COLO668 (cell line): Measurements from ENCODE around the gene SEMA4D.
"Not testable (repeated sequence)": the region's sequence is repeated elsewhere in the genome, so short reads cannot be mapped to it uniquely, and the experiment has no call there.

Source experiments
- DNase-seq: peaks from one replicate; lab custom pipeline; 2025; ENCODE audit not compliant: unreplicated experiment; lab: John Stamatoyannopoulos, UW

SEMA4D gene

DNA sequence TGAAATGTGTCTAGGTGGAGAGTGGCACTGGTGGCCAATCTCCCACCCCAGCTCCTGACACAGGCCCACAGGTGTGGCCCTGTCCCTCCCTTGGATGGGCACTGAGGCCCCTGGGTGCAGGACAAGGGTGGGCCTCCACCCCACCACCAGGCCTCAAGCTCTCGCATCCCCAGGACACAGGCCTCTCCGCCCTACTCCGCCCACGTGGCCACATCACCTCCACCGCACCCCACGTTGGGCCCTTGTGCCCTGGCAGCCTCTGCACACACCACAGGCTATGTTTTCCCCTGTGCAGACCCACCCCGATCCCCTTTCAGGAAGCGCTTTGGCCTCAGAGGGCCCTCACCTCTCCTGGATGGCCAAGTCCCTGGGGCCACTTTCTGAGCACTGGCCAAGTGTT is 124.9 kb downstream of the SEMA4D start:
- no peak for DNase-seq

DNA sequence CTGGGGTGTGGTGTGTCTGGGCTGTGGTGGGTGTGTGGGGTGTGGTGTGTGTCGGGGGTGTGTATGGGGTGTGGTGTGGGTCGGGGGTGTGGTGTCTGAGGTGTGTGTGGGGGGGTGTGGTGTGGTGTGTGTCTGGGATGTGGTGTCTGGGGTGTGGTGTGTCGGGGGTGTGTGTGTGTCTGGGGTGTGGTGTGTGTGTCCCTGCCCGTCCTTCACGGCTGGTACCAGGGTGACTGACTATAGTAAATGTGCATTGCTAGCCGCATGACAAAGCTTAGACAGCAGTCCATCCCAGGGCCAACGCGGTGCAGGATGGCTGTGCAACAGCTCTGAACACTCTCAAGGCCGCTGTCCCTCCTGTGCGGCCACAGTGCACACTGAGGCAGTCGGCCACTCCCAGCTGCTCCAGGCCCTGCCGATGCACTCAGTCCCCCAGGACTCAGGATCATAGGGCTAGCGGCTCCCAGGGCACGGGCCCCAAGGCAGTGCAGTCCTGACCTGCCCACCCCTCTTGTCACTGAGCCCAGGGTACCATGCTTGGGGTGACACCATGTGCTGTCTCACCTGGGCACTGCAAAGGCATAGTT is 125.6 kb downstream of the SEMA4D start:
- peak; percentile 28 for DNase-seq

DNA sequence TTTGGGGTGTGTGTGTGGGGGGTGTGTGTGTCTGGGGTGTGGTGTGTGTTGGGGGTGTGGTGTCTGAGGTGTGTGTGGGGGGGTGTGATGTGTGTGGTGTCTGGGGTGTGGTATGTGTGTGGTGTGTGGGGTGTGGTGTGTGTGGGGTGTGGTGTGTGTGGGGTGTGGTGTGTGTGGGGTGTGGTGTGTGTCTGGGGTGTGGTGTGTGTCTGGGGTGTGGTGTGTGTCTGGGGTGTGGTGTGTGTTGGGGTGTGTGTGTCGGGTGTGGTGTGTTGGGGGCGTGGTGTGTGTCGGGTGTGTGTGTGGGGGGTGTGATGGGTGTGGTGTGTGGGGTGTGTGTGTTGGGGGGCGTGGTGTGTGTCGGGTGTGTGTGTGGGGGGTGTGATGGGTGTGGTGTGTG is 126.1 kb downstream of the SEMA4D start:
- DNase-seq: not testable (repeated sequence)

DNA sequence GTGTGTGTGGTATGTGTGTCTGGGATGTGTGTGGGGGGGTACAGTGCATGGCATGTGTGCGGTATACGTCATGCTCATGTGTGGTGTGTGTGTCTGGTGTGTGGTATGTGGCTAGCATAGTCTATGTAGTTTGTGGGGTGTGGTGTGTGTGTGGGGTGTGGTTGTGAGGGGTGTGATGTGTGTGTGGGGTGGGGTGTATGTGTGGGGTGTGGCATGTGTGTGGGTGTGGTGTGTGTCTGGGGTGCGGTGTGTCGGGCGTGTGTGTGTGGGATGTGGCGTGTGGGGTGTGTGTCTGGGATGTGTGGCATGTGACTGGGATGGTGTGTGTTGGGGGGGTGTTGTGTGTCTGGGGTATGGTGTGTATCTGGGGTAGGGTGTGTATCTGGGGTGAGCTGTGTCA is 127.3 kb downstream of the SEMA4D start:
- DNase-seq: no peak

DNA sequence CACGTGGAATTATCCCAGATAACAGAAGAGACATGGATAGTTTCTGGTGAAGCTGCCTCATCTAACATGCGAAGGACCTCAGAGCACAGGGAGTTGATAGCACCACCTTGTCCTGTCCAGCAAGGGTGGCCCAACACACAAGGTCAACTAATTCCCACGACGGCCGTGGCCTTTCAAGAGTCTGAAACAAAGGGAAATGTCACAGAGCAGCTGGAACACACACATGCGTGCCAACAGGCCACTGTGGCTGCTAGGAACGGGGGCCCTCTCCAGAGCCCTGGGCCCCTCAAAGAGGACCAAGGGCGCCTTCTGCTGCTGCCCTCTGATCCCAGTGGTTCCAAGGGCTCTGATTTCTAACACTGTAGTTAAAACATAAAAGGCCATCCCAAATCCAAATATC is 128.9 kb downstream of the SEMA4D start:
- no peak for DNase-seq

DNA sequence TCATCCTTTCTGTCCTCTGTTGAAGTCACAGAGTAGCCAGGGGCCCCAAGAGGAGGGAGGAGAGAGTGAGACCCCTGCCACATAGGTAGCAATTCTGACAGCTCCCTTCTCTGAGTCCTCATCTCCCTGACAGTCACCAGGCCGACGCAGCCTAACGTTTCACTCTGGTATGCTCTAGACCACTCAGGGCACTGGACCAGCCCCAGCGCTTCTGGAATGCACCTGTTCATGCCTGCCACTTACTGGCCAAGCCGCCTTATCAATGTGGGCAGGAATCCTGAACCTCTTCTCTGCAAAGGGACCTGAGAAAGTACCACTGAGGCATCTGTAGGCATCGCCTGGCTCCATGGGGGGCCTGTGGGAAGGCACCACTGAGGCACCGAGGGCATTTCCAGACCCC is 129.4 kb downstream of the SEMA4D start:
- no peak for DNase-seq

DNA sequence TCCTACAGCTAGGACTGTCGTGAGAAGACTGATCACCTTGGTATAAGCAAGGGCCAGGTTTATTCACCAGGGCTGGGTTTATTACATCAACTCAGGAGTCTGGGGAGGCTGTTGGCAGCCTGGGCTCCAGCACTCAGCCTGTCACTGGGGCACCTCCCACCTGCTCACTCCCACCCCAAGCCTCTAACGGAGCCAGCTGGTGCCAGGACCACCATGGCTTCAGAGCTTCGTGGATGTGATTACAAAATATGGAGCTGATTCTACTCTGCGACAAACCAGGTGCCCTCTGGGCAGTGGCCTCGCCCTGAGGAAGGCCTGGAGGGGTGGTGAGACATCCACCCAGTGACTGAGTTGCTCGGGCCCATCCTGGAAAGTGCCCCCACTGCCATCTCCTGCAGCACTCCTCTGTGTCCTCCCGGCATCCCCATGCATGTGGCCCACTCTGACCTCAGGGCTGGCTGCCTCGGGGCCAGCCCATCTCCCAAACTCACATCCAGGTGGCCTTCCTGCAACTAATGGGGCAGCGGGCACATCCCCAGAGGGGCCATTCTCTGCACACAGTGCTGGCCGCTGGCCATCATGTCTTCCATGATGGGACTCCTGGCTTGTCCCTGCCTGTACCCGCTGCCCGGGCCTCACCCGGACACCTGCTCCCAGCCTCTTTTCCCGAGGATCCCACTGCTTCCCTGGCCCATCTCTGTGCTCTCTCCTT is 130.0 kb downstream of the SEMA4D start:
- no peak for DNase-seq

DNA sequence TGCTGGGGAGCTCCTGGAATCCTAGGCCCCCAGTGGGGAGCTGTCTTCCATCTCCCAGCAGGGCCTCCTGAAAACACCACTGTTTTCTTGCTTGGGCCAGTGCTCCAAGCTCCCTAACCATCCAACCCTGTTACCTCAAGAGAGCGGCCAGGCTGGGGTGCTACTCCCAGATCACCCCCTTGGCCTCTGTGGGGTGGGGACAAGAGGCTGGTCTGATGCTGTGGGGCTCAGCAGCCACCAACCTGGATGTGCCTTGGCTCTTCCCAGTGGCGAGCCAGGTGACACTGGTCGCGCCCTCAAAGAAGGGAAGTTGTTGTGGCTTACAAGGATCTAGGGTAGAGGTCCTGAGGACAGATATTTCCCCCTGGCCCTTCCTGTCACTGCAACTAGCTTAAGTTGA is 130.6 kb downstream of the SEMA4D start:
- DNase-seq: no peak

DNA sequence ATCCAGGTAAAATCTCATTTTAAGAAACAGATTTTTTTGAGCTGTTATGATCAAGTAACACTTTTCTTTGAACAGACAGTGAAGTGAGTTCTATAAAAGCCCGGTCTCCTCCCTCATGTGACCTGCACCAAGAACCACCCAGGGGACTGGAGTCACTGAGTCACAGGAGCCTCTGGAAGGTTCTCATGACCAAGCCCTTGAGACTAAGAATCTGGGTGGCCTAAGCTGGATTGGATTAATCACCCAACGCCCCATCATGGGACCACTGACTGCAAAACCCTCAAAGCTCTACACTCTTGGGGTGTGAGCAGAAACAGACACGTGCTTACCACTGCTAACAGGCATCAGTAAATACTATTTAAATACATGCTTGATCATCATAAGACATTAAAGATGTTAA is 131.2 kb downstream of the SEMA4D start:
- DNase-seq: no peak

DNA sequence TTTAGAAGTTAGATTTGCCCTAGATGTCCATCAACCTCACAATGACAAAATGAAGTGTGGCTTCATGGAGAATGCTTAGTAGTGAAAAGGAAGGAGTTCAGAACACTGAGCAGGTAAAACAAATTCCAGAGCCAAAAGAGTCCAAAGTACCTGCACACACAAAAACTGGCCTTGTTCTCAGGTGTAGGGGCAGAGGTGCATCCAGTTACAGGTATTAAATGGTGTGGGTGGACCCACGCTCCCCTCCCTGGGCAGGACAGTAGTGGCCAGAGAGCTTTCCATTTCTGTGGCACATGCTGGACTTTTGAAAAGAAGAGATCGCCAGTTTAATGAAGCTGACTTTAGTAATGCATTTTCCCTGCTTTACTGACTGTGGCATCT is 132.4 kb downstream of the SEMA4D start:
- no peak for DNase-seq

DNA sequence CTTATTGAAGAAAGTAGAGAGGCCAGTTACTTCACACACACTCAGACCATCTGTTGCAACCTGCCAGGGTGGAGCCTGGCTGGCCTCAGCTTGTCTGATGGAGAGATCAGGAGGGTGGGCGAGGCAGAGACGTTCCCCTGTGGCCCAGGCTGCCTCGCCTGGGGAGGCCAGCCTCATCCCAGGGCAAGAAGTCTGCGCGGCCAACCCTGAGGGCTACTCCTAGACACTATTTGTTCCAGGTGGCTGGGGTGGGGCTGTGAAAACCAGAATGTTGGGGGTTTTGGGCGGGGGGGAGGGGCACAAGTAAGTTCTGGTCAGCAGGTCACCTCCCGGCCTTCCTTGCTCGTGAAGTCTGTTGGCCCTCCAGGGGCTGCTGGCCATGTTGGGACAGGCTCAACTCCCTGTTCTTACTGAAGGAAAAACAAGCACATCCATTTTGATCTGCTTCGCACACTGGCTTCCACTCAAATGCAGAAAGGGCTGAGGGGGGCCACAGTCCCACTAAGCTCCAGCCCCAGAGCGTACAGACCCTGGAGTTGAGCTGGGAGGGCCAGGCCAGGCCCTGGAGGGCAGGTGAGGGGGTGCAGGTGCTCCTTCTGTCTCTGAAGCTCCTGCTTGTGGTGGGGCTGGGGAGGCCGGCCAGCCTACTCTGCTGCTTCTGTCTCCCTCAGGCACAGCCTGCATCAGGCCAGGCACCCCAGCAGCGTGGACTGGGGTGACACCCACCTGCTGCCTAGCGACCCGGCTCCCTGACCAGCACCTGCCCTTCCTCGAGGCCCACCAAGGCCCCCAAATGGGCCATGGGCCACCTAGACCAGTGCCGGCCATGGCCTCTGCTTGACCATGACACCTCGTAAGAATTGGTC is 133.0 kb downstream of the SEMA4D start:
- no peak for DNase-seq

DNA sequence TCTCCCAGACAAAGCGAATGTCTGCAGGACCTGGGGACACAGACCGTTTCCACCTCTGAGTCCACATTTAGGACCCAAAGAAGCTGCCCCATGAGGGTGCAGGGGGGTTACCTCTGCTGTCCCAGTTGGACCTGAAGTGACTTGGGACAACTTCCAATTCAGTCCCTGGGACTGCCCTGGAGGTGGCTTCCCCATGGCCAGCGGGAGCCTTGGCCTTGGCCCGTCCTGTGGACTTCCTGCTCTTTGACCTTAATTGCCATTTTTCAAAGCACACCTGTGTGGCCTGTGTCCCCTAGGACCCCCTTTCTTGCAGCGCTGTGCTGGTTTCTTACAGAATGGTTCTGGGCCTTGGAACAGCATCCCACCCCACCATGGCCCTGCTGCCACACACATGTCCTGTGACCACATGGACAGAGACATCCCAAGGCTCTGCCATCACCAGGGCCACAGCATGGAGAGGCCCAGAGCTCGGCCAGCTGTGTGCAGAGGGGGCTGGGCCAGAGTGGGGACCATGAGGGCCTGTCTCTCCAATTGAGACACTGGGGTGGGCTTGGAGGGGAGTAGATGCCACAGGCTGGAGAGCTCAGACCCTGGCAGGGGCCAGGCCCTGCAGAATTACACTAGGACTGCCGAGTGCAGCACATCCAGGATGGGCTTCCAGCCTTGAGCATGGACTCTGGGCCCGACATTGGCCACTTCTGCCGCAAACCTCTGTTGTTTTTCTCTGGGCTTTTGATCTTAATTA is 133.8 kb downstream of the SEMA4D start:
- DNase-seq: no peak

DNA sequence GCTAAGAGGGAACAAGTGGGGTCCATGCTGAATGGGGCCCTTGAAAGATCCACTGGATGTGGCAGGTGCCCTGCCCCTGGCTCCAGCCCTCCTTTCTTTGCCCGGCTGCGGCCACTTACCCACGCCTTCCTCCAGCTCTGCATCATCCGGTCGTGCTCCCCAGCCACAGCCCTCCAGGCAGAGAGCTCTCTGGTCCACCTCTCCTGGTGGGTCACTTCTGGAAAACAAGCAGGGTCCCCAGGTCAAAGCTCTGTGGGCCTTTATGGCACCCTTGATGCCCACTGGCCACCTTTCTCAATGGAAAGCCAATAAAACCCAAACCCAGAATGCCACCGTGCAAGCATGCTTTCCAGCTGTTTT is 134.6 kb downstream of the SEMA4D start:
- DNase-seq: no peak

DNA sequence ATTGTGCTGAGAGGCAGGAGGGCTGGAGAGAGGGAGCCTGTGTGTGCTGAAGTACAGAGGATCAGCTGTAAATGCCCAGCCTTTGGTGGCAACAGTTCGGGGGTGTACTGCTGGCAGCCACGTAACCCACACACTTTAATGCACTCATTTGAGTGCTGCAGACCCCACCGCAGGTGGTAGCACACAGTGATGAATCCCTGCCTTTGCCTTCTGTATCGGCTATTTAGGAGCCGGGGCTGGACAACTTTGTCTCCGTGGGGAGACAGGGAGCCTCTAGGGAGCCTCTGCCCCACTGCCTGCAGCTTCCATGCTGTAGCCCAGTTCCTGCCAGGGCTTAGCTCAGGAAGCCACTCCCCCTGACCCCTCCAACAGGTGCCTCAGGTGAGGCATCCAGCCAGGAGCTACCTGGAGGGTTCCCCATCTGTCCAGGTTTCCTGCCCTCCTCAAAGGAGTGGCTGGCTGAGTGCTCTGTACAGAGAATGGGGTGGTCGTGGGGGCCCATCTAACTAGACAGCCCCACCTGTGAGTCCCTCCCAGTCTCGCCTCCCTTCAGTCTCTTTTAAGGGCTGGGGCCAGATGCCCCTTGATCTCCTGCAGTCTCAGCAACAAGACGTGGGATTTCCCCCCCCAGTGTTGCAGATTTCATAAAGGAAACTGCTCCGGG is 135.1 kb downstream of the SEMA4D start:
- DNase-seq: no peak

DNA sequence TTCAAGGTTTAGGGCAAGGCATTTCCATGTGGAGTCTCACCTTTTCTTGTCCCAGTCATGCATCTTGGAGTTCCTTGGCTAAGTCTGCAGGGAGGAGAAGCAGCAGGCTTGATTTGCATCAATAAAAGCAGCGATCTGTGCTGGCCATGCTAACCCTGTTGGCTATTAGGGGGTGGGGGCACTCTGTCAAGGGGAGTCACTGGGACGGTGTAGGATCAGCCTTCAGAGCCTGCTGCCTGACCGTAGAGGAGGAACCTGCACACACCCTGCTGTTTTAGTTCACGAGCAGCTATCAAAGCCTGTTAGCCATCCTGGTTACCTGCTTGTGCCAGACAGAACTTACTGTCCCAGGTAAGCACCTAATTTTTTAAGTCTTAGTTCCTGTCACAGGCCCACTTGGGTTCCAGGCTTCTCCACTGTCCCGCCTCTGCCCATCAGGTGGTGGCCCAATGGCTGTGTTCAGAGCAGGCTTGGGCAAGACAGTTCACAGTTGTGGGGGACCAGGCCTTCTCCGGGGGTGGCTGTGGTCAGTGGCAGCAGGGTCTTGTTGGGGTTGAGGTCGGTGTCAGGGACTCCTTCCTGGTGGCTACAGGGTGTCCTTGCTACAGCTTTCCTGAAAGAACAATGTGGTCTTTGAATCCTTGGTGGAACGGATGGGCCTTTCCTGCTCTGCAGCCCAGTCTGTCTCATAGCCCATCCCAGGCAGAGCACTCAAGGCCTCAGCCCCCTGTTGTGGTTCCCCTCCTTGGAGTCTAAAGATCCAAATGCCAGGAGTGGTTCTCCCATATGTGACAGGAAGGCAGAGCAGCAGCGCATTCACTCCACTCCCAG is 135.9 kb downstream of the SEMA4D start:
- DNase-seq: no peak

DNA sequence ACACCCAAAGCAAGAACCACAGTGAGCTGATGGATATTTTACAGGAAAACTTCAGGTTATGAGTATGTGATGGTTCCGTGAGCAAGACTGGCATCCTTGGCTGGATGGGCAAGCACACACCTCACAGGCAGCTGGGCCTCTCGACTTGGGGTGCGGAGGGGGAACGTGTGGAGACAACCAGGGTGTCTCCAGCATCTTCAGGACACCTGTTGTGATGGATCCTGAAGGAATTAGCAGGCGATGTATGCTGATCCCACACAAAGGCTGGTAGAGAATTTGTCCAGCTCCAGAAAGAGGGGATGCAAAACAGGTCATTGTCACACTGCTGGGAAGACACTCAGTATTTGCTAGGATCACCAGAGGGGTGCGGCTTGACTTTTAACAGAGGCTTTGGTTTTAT is 136.9 kb downstream of the SEMA4D start:
- no peak for DNase-seq

DNA sequence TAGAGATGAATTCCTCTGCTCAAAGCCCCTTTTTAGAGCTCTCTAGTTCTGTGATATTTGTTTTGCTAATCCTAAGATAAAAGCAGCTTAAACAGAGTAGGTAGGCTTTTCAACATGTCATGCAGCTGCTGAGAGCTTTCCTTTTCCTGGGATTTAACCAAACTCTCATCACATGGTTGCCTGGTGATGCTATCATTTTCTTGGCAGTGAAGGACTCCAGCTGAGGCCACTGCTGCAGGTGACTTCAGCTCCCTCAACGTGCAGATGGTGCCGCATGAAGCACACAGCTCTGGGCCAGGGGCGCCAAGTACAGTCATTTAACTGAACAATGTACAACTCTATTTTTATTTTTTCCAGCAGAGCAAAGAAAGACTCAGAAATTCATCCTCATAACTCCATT is 137.4 kb downstream of the SEMA4D start:
- no peak for DNase-seq

DNA sequence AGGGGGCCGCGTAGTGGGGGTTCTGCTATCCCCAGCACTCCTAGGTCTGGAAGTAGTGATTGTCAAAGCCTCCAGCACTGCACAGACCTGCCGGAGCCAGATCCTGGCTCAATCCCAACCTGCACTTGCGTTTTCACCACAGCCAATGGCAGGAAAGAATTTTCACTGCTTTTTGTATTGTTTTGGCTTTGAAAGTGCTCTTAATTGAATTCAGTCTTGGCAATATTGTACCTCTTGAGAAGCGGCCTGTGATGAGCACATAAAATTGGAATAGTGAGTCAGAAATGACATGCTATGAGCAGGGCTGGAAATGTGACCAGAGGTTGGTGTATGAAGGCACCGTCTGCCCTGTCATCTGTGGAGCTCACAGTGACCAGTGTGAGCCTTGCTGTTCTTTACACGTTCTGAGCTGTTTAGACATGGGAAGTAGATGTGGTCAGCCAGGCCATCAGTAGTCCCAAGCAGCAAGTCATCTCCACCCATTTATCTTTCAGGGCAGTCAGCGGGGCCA is 138.1 kb downstream of the SEMA4D start:
- DNase-seq: no peak

DNA sequence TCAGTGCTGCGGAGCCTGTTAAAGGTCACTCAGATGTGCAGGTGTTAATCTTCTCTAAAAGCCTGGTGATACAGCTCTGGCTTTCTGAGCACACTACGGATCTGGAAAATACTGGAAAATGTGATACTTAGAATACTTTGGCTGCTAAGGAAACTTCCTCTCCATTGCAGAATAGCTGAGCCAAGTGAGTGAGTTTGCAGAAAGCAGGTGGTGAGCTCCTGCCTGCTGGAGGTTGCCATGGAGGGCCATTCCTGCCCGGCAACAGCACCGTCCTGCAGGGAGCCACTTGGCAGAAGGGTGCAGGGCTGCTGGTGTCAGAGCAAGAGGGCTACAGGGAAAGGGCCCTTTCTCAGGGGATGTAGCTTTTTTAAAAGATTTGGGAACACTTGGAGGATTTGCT is 138.9 kb downstream of the SEMA4D start:
- peak; percentile 79 for DNase-seq

DNA sequence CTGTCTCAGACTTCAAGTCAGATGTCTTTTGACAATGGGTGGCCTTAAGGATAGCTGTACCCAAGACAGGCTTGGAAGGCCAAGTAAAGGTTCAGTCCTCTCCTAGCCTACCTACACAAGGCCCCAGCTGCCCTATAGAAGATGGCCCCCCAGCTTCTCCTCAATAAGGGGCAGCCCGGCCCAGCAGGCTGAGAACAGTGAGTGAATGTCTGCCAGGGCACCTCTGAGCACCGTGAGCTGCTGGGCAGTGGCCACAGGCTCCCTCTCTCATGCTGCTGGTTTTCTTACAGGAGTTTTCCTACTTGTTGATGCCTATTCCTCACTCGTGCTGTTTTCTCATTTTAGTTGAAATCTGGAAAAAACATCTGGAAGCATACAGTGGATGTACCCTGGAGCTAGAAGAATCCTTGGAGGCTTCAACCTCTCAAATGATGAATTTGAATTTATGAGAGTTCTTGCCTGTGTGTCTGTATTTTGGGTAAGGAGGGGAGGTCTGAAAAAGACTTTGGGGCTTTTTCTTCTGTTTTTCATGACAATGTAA is 139.5 kb downstream of the SEMA4D start:
- DNase-seq: no peak
